Measurements from ENCODE around the gene FCN3. TPM values are rescaled to one million over a fixed set of nuclear protein-coding genes. Genes with fewer than 3 reads are reported as not detected.

Gene FCN3
- total and polyA plus RNA-seq, 2 donors (not counting 1 experiment from before 2014, with no cell fraction given): not detected

- no peak overlapping the region for H3K9ac ChIP-seq (ENCODE audit: low read length)
- POLR2A ChIA-PET: no interaction called here
- WGBS (ENCODE audit: insufficient coverage): 91% methylated on average over 9 of the region's 19 CpGs
Observed at GRCh38 chr1:27399251-27400025, 24.8 kb upstream of the FCN3 start.

More at GRCh38 chr1:27399251-27400025, 24.8 kb upstream of the FCN3 start:
- Mint-ChIP-seq H3K27me3 (no peaks in the 10 kb centered on the region), H3K4me3 (no peak overlapping the region), H3K9me3 (ENCODE audit: insufficient read depth) (no peaks in the 10 kb centered on the region), H3K27ac (no peak overlapping the region), H3K4me1 (peaks cover 44% of the 10 kb centered on the region)
- no peak for DNase-seq
- no peak overlapping the region for H3K4me2 ChIP-seq (replicated peaks; ENCODE audit: low read depth, low read length, poor library complexity, severe bottlenecking)
- no peaks in the 10 kb centered on the region for H3K9me3 ChIP-seq (ENCODE audit: control extremely low read depth in 1 of 3, control insufficient read depth in 2 of 3, insufficient read depth in 1 of 3, low read length in 2 of 3)
- no peak overlapping the region for H3K4me3 ChIP-seq (ENCODE audit: control extremely low read depth in 1 of 5, extremely low read depth in 1 of 5, insufficient read depth in 1 of 5, low read depth in 2 of 5, low read length in 4 of 5)
- no peak overlapping the region for H2AFZ ChIP-seq (ENCODE audit: insufficient read depth, low read depth, low read length, poor library complexity, severe bottlenecking)
- H3K36me3 ChIP-seq (replicated peaks in 1 of 2; ENCODE audit: control extremely low read depth in 1 of 2, control insufficient read depth in 1 of 2, extremely low read depth in 1 of 2, insufficient read depth in 2 of 2, low read length in 1 of 2): no peaks in the 10 kb centered on the region
- TF ChIP-seq EZH2 (IDR thresholded peaks at IDR 0.05; ENCODE audit: borderline replicate concordance, insufficient read depth, low read depth, low read length, poor library complexity, severe bottlenecking) (no peak), CTCF (IDR thresholded peaks at IDR 0.05) (no peak)
- H3K79me2 ChIP-seq (ENCODE audit: control insufficient read depth, insufficient read depth, low read length): no peaks in the 10 kb centered on the region
- H3K4me1 ChIP-seq (ENCODE audit: control insufficient read depth in 2 of 2, insufficient read depth in 2 of 2, low read length in 2 of 2): peaks cover 30 to 44% of the 10 kb centered on the region in 2 donors
- intact Hi-C loops (cut with micrococcal nuclease): loop anchor here (10.0 kb wide), 1 partner anchor 165 kb away; the partner anchor contains the start of gene WDTC1
- peak overlapping the region in 1 of 2 donors; percentile 38 for H3K27ac ChIP-seq (ENCODE audit: low read length in 2 of 2)
- H3K27me3 ChIP-seq (replicated peaks in 1 of 4; ENCODE audit: control extremely low read depth in 1 of 4, control insufficient read depth in 3 of 4, insufficient read depth in 4 of 4, low read length in 3 of 4): no peaks in the 10 kb centered on the region
- no peaks in the 10 kb centered on the region for H4K20me1 ChIP-seq (ENCODE audit: control insufficient read depth, insufficient read depth, low read length, poor library complexity, severe bottlenecking)
- CTCF ChIA-PET: interaction anchor here (0.6 to 7.8 kb wide), 8 partner anchors 12 to 365 kb away, joined by 3 to 402 read pairs (median 4); partner anchors contain the start of gene AHDC1
- ATAC-seq (ENCODE audit: low read depth): no peak
